Retinal pigment epithelial cell (primary cell): ENCODE data around the gene OAF.

Experiments
- DNase-seq: peaks from one replicate; pipeline ENCODE4 v3.0.0-alpha.2; 2010; ENCODE audit warnings: low read depth
- H3K4me3 ChIP-seq: 2 replicates; pipeline ENCODE4 v1.5.1; 2011; ENCODE audit warnings: mild to moderate bottlenecking, low read length, control low read depth, moderate library complexity
- CTCF ChIP-seq: conservative IDR thresholded peaks from 2 replicates; pipeline ENCODE4 v1.5.1; 2011; ENCODE audit warnings: low read depth, low read length, control low read depth, inconsistent platforms

OAF gene

GRCh38 chr11:120256779-120257178 is 45.9 kb downstream of the OAF start:
- no peak for TF ChIP-seq CTCF
- no peak for DNase-seq
- no peak overlapping the region for H3K4me3 ChIP-seq

- no peak for TF ChIP-seq CTCF
- no peak overlapping the region for H3K4me3 ChIP-seq
- no peak for DNase-seq
These were observed 46.5 kb downstream of the OAF start for GRCh38 chr11:120257346-120257745.

GRCh38 chr11:120258661-120259060 is 47.8 kb downstream of the OAF start:
- DNase-seq = no peak
- no peak for TF ChIP-seq CTCF
- no peak overlapping the region for H3K4me3 ChIP-seq

DNA sequence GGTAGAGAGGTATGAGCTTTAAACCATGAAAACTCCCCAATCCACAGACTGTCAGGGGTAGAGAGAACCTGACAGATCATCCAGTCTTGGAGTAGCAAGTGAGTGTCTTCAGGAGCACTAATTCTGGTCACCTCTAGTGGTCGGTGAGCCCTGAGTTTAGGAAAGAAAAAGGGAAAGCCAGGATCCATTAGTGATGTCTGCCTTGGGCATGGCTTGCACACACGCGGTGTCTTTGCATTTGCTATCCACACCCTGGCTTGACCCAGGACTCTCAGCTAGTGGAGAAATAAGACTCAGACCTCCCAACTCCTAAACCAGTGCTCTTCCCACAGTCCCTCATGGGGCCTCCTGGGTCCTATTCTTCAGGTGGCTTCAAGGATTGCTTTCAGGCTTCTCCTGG is 48.4 kb downstream of the OAF start:
- no peak for TF ChIP-seq CTCF
- H3K4me3 ChIP-seq = no peak overlapping the region
- DNase-seq = no peak

GRCh38 chr11:120259988-120260565 is 49.2 kb downstream of the OAF start:
- DNase-seq = no peak
- H3K4me3 ChIP-seq = no peak overlapping the region
- no peak for TF ChIP-seq CTCF

DNA sequence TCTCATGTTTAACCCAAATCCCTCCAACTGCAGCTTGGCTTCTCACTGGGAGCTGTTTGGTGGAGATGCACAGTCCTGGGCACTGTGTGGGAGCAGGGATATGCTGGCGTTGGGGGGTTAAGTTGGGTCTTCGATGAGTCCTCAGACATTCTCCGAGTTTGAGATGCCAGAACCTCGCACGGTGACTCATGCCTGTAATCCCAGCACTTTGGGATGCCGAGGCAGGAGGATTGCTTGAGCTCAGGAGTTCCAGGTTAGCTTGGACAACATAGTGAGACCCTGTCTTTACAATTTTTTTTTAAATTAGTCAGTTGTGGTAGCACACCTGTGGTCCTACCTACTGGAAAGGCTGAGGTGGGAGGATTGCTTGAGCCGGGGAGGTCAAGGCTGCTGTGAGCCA is 49.8 kb downstream of the OAF start:
- no peak for TF ChIP-seq CTCF
- DNase-seq = no peak

DNA sequence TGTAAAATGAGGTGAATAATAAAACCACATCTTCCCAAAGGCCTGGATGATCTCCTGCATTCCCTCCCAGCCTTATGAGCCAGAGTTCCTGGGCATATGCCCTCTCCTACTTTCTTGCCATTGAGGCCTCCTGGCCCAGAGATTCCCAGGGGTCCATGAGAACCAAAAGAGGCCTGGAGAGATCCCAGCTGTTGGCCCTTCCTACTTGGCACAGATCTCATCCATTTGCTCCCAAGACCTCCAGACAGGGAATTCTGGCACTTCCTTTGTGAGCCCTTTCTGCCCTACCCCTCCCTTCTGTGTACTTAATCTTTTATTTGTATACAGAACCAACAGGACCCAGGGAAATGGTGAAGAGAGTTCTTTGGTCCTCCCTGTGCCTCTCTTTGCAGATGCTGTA is 50.5 kb downstream of the OAF start:
- no peak for TF ChIP-seq CTCF
- DNase-seq = no peak
- H3K4me3 ChIP-seq = no peak overlapping the region

More for the DNA sequence above, 49.8 kb downstream of the OAF start:
- H3K4me3 ChIP-seq = no peak overlapping the region
